A549 (cell line): ENCODE data around the gene CASP3. TPM values are rescaled to one million over a fixed set of nuclear protein-coding genes. Genes with fewer than 3 reads are reported as not detected.

ENCODE experiments used
- ATAC-seq, 2 experiments: fragments of 200-7000 bp in 1 of 2; fragments of >200 bp in 1 of 2; cut with Nextera tagmentation in 1 of 2; cut with Tn5 transposase in 1 of 2; 3 replicates each; pipeline versions ENCODE4 v1.8.0 to v1.9.1; 2018 to 2020; ENCODE audit warnings: mild to moderate bottlenecking in 1 of 2, moderate library complexity in 1 of 2
- CTCF ChIA-PET: fragments of 300-600 bp; sonication (Branson Sonifier 250); formaldehyde crosslinking; extraction: SDS; loops from one replicate; lab custom pipeline; 2021; ENCODE audit warnings: antibody characterized with exemption, inconsistent platforms; lab: Yijun Ruan, JAX
- POLR2A ChIA-PET: fragments of 350-600 bp; formaldehyde crosslinking; extraction: SDS; loops from one replicate; lab custom pipeline; 2021; ENCODE audit warnings: antibody characterized with exemption, inconsistent platforms; lab: Yijun Ruan, JAX
- DNase-seq, 2 experiments: peaks; one replicate each; pipeline versions ENCODE4 v3.0.0 to v3.0.0-alpha.2; 2011 to 2016; ENCODE audit warnings: low read depth in 1 of 2, low spot score in 1 of 2
- FAIRE-seq: peaks from 2 replicates; lab custom pipeline; 2011; peaks lifted over from hg19 to GRCh38; lab: Jason Lieb, UNC
- H3K27ac ChIP-seq, 2 experiments: fragments of >200 bp; sonication (Bioruptor Twin); formaldehyde crosslinking; 3 replicates each; pipeline ENCODE4 v1.5.1; 2016 to 2017
- H3K4me1 ChIP-seq: fragments of >200 bp; sonication (Bioruptor Twin); formaldehyde crosslinking; 3 replicates; pipeline ENCODE4 v1.6.1; 2016
- H3K4me2 ChIP-seq: fragments of >200 bp; sonication (Bioruptor Twin); formaldehyde crosslinking; 3 replicates; pipeline ENCODE4 v1.6.1; 2016
- H3K4me3 ChIP-seq: fragments of >200 bp; sonication (Bioruptor Twin); formaldehyde crosslinking; 3 replicates; pipeline ENCODE4 v1.5.1; 2016
- H3K9me3 ChIP-seq: fragments of >200 bp; sonication (Bioruptor Twin); formaldehyde crosslinking; 3 replicates; pipeline ENCODE4 v1.6.1; 2016
- BHLHE40 ChIP-seq: IDR thresholded peaks from 2 replicates; pipeline ENCODE4 v1.6.1; 2012; ENCODE audit warnings: low read depth, low read length, inconsistent platforms
- CEBPB ChIP-seq, 2 experiments: fragments of >200 bp in 1 of 2; sonication (Bioruptor Twin) in 1 of 2; formaldehyde crosslinking in 1 of 2; IDR thresholded peaks; 2 replicates each; pipeline ENCODE4 v1.6.1; 2012 to 2016
- CHD2 ChIP-seq: fragments of 150-350 bp; IDR thresholded peaks from 2 replicates; pipeline ENCODE4 v1.6.1; 2014; ENCODE audit warnings: low read length; ENCODE audit not compliant: partially characterized antibody
- CHD4 ChIP-seq: fragments of 200-600 bp; sonication (generic); IDR thresholded peaks from 2 replicates; pipeline ENCODE4 v1.6.1; 2016; ENCODE audit warnings: antibody characterized with exemption, mild to moderate bottlenecking, borderline replicate concordance
- ESRRA ChIP-seq: fragments of 150-350 bp; IDR thresholded peaks from 2 replicates; pipeline ENCODE4 v1.6.1; 2014; ENCODE audit warnings: mild to moderate bottlenecking, low read length, borderline replicate concordance
- FOSL2 ChIP-seq, 2 experiments: fragments of 450-650 bp in 1 of 2; fragments of >200 bp in 1 of 2; sonication (Bioruptor Twin) in 1 of 2; formaldehyde crosslinking; IDR thresholded peaks; 2 replicates each; pipeline versions ENCODE4 v1.5.0 to v1.6.1; 2016 to 2020; ENCODE audit warnings: mild to moderate bottlenecking in 1 of 2, moderate library complexity in 1 of 2
- HOXB5 ChIP-seq: fragments of 250-450 bp; sonication (Bioruptor Pico); IDR thresholded peaks from 2 replicates; pipeline ENCODE4 v1.5.0; 2020; ENCODE audit warnings: mild to moderate bottlenecking, moderate library complexity
- JUN ChIP-seq, 2 experiments: fragments of >200 bp; sonication (Bioruptor Twin); formaldehyde crosslinking; IDR thresholded peaks; 2 replicates in 1 of 2; 3 replicates in 1 of 2; pipeline ENCODE4 v1.6.1; 2016 to 2017
- KDM5A ChIP-seq: fragments of 200-600 bp; sonication (generic); IDR thresholded peaks from 2 replicates; pipeline ENCODE4 v1.6.1; 2016; ENCODE audit warnings: antibody characterized with exemption, mild to moderate bottlenecking
- MAFK ChIP-seq: fragments of 450-650 bp; IDR thresholded peaks from 2 replicates; pipeline ENCODE4 v1.6.1; 2014; ENCODE audit not compliant: partially characterized antibody
- MAZ ChIP-seq: fragments of 150-350 bp; IDR thresholded peaks from 2 replicates; pipeline ENCODE4 v1.6.1; 2014; ENCODE audit warnings: antibody characterized with exemption, low read depth, low read length, borderline replicate concordance
- NFE2L2 ChIP-seq: fragments of 150-350 bp; conservative IDR thresholded peaks from 2 replicates; pipeline ENCODE4 v1.6.1; 2014; ENCODE audit warnings: low read length
- NR3C1 ChIP-seq: fragments of >200 bp; sonication (Bioruptor Twin); formaldehyde crosslinking; IDR thresholded peaks from 3 replicates; pipeline ENCODE4 v1.6.1; 2017
- PHF8 ChIP-seq: fragments of 200-600 bp; sonication (generic); IDR thresholded peaks from 2 replicates; pipeline ENCODE4 v1.6.1; 2016; ENCODE audit warnings: low read depth, mild to moderate bottlenecking, antibody characterized with exemption, moderate library complexity, borderline replicate concordance
- POLR2A ChIP-seq: IDR thresholded peaks from 2 replicates; pipeline ENCODE4 v1.6.1; 2012; ENCODE audit warnings: mild to moderate bottlenecking, low read length
- USF2 ChIP-seq: fragments of 450-650 bp; IDR thresholded peaks from 2 replicates; pipeline ENCODE4 v1.6.1; 2014; ENCODE audit warnings: antibody characterized with exemption
- ZC3H11A ChIP-seq: fragments of 450-650 bp; IDR thresholded peaks from 2 replicates; pipeline ENCODE4 v1.6.1; 2014; ENCODE audit warnings: antibody characterized with exemption, mild to moderate bottlenecking
- WGBS: methylation state at CpG from one replicate; pipeline ENCODE4 v1.1.6; 2017; ENCODE audit errors: missing lambda C conversion rate; 5-methylcytosine and 5-hydroxymethylcytosine counted together
- polyA plus RNA-seq, 4 experiments: library from polyadenylated mRNA; depleted of rRNA in 3 of 4; stranded (reverse); fragments of >200 nt; fragmentation: RNase III in 1 of 4; extraction: RNeasy Plus Mini Kit Qiagen cat#74134 plus additional on column Dnase treatment in 1 of 4; gene quantifications; 2 replicates in 3 of 4; 3 replicates in 1 of 4; pipeline ENCODE4 v1.2.3, GENCODE V29; 2011 to 2017
- TF ChIP-seq, protein P1 (sequence below): fragments of 200-600 bp; sonication (generic); IDR thresholded peaks from 2 replicates; pipeline ENCODE4 v1.6.1; 2016; ENCODE audit warnings: antibody characterized with exemption, mild to moderate bottlenecking, moderate library complexity

CASP3 gene
- polyA plus RNA-seq, 2 of the 4 experiments (the other 2 are of a cell fraction): 17.4 to 25.4 TPM

DNA sequence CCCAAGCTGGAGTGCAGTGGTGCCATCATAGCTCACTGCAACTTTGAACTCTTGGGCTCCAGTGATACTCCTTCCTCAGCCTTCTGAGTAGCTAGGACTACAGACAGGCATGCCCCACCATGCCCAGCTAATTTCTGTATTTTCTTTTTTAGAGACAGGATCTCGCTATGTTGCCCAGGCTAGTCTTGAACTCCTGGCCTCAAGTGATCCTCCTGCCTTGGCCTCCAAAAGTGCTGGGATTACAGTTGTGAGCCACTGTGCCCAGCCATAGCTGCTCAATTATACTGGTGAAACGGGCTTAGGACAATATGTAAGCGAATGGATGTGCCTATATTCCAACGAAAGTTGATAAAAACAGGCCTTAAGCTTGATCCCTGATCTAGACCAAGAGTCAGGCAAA, 13.1 kb downstream of the CASP3 start:
- ChIA-PET POLR2A (no interaction called here), CTCF (interaction anchor here (0.6 kb wide), 1 partner anchor 1237 kb away, joined by 3 read pairs; no protein-coding TSS in a partner anchor)
- Histone ChIP-seq H3K4me2 (no peak overlapping the region), H3K4me1 (no peaks in the 10 kb centered on the region), H3K27ac (no peak overlapping the region), H3K9me3 (no peaks in the 10 kb centered on the region), H3K4me3 (no peak overlapping the region)
- ATAC-seq: no peak
- FAIRE-seq: no peak
- no peak for TF ChIP-seq MAFK
- TF ChIP-seq MAZ: no peak
- no peak for TF ChIP-seq POLR2A
- TF ChIP-seq FOSL2 (IDR thresholded peaks at IDR 0.05): no peak
- TF ChIP-seq FOSL2 (CRISPR knock-in tag; IDR thresholded peaks at IDR 0.05): no peak
- TF ChIP-seq HOXB5: no peak
- TF ChIP-seq CHD2: no peak
- TF ChIP-seq NR3C1: no peak
- no peak for TF ChIP-seq CEBPB (IDR thresholded peaks at IDR 0.05)
- TF ChIP-seq NFE2L2: no peak
- no peak for TF ChIP-seq PHF8
- TF ChIP-seq, protein P1, sequence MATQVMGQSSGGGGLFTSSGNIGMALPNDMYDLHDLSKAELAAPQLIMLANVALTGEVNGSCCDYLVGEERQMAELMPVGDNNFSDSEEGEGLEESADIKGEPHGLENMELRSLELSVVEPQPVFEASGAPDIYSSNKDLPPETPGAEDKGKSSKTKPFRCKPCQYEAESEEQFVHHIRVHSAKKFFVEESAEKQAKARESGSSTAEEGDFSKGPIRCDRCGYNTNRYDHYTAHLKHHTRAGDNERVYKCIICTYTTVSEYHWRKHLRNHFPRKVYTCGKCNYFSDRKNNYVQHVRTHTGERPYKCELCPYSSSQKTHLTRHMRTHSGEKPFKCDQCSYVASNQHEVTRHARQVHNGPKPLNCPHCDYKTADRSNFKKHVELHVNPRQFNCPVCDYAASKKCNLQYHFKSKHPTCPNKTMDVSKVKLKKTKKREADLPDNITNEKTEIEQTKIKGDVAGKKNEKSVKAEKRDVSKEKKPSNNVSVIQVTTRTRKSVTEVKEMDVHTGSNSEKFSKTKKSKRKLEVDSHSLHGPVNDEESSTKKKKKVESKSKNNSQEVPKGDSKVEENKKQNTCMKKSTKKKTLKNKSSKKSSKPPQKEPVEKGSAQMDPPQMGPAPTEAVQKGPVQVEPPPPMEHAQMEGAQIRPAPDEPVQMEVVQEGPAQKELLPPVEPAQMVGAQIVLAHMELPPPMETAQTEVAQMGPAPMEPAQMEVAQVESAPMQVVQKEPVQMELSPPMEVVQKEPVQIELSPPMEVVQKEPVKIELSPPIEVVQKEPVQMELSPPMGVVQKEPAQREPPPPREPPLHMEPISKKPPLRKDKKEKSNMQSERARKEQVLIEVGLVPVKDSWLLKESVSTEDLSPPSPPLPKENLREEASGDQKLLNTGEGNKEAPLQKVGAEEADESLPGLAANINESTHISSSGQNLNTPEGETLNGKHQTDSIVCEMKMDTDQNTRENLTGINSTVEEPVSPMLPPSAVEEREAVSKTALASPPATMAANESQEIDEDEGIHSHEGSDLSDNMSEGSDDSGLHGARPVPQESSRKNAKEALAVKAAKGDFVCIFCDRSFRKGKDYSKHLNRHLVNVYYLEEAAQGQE: no peak
- no peak for TF ChIP-seq JUN (IDR thresholded peaks at IDR 0.05)
- TF ChIP-seq KDM5A: no peak
- no peak for TF ChIP-seq BHLHE40
- no peak for TF ChIP-seq ZC3H11A
- no peak for DNase-seq
- 88% methylated on average over 4 of the region's 4 CpGs for WGBS

- WGBS: 75% methylated on average over 3 of the region's 3 CpGs
- Histone ChIP-seq H3K4me1 (no peaks in the 10 kb centered on the region), H3K9me3 (no peaks in the 10 kb centered on the region), H3K4me3 (no peak overlapping the region), H3K4me2 (no peak overlapping the region), H3K27ac (no peak overlapping the region)
- DNase-seq (no peak), FAIRE-seq (no peak), ATAC-seq (no peak)
- TF ChIP-seq ESRRA (no peak), HOXB5 (no peak), CHD4 (no peak), USF2 (no peak)
- TF ChIP-seq, protein P1: no peak
- POLR2A ChIA-PET: interaction anchor here (1.4 kb wide), 1 partner anchor 14 kb away, joined by 3 read pairs; the partner anchor contains the start of gene PRIMPOL
- CTCF ChIA-PET: interaction anchor here (0.8 kb wide), 1 partner anchor 78 kb away, joined by 5 read pairs; no protein-coding TSS in a partner anchor
Measured at GRCh38 chr4:184635381-184635780, 13.9 kb downstream of the CASP3 start.
